ENCODE measurements around the gene CCDC24. TPM values are rescaled to one million over a fixed set of nuclear protein-coding genes. Genes with fewer than 3 reads are reported as not detected.

Gene CCDC24
- total and polyA plus RNA-seq, 9 of the 15 experiments (the other 6 are each of a cell fraction or from before 2014, with no cell fraction given), result 0.31 to 4.5 (median 1.5) TPM

DNA sequence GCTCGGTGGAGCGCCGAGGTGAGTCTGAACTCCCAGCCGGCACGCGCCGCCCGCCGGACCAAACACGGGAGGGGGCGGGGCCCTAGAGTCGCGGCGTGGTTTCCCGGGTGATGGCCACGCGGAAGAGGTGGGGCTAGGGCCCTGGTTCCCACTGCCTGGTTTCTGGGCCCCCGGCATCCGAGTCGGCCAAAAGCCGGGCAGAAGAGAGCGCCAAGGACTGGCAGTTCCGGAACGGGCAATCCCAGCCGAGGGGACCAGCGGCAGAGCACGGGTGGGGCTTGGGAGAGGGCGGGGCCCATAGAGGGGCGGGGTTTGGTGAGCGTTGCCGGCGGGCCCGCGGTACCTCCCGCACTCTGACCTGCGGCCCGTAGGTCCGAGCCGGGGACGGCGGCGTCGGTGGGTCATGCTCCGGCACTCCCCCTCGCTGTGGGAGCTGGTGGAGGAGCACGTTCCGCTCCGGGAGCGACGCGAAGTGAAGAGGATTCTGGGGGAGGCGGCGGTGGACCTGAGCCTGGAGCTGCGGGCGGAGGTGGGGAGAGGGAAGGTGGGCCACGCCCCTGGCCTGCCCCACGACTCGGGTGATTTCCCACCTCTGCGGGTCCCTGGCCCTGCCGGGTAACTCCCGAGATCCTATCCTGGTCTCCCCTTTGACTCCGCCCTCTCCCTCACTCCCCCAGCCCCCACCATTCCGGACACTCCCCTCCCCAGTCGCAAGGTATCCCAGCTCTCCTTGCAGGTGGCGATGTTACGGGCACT is at the start of gene CCDC24 (continued):
- TF ChIP-seq CHD1 (IDR thresholded peaks at IDR 0.05; ENCODE audit: low read length) (no peak), CXXC5 (CRISPR knock-in tag; IDR thresholded peaks at IDR 0.05) (peak; percentile 83), MCM7 (IDR thresholded peaks at IDR 0.05) (no peak), PTBP1 (IDR thresholded peaks at IDR 0.05; ENCODE audit: low read depth, low read length) (0 out of 2 replicates have a peak, but pooled peaks have one; percentile 44), NFIC (IDR thresholded peaks at IDR 0.05) (peak; percentile 35), YY1 (IDR thresholded peaks at IDR 0.05; ENCODE audit: borderline replicate concordance in 1 of 3, control insufficient read depth in 1 of 3, extremely low read depth in 1 of 3, insufficient read depth in 3 of 3, insufficient read length in 1 of 3, insufficient replicate concordance in 2 of 3, low read depth in 1 of 3, low read length in 2 of 3) (peak in 1 of 3 experiments; percentile 37), GATAD2A (IDR thresholded peaks at IDR 0.05) (no peak), LCOR (CRISPR knock-in tag; IDR thresholded peaks at IDR 0.05) (peak; percentile 18; the same call in 1 of the 2 replicates), RAD21 (CRISPR knock-in tag; conservative IDR thresholded peaks at IDR 0.05 in 1 of 2, IDR thresholded peaks at IDR 0.05 in 1 of 2) (peak in 1 of 2 experiments; percentile 9; a peak in 2 of 4 replicates), RBBP5 (IDR thresholded peaks at IDR 0.05; ENCODE audit: borderline replicate concordance, insufficient read depth, low read length, poor library complexity, severe bottlenecking) (peak; percentile 47), GABPB1 (CRISPR knock-in tag; IDR thresholded peaks at IDR 0.05) (peak; percentile 70; the same call in 1 of the 2 replicates), FOSL1 (tag; conservative IDR thresholded peaks at IDR 0.05) (0 out of 2 replicates have a peak, but pooled peaks have one; percentile 18), RBM25 (IDR thresholded peaks at IDR 0.05; ENCODE audit: low read depth, low read length, severe bottlenecking) (no peak)
- TF ChIP-seq, protein P1, sequence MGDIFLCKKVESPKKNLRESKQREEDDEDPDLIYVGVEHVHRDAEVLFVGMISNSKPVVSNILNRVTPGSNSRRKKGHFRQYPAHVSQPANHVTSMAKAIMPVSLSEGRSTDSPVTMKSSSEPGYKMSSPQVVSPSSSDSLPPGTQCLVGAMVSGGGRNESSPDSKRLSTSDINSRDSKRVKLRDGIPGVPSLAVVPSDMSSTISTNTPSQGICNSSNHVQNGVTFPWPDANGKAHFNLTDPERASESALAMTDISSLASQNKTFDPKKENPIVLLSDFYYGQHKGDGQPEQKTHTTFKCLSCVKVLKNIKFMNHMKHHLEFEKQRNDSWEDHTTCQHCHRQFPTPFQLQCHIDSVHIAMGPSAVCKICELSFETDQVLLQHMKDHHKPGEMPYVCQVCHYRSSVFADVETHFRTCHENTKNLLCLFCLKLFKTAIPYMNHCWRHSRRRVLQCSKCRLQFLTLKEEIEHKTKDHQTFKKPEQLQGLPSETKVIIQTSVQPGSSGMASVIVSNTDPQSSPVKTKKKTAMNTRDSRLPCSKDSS (IDR thresholded peaks at IDR 0.05; ENCODE audit: low read depth, partially characterized antibody), result no peak
- TF ChIP-seq, protein P2, sequence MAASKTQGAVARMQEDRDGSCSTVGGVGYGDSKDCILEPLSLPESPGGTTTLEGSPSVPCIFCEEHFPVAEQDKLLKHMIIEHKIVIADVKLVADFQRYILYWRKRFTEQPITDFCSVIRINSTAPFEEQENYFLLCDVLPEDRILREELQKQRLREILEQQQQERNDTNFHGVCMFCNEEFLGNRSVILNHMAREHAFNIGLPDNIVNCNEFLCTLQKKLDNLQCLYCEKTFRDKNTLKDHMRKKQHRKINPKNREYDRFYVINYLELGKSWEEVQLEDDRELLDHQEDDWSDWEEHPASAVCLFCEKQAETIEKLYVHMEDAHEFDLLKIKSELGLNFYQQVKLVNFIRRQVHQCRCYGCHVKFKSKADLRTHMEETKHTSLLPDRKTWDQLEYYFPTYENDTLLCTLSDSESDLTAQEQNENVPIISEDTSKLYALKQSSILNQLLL (CRISPR knock-in tag; IDR thresholded peaks at IDR 0.05; ENCODE audit: borderline replicate concordance), result no peak
- TF ChIP-seq, protein P3, sequence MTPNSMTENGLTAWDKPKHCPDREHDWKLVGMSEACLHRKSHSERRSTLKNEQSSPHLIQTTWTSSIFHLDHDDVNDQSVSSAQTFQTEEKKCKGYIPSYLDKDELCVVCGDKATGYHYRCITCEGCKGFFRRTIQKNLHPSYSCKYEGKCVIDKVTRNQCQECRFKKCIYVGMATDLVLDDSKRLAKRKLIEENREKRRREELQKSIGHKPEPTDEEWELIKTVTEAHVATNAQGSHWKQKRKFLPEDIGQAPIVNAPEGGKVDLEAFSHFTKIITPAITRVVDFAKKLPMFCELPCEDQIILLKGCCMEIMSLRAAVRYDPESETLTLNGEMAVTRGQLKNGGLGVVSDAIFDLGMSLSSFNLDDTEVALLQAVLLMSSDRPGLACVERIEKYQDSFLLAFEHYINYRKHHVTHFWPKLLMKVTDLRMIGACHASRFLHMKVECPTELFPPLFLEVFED (CRISPR knock-in tag; conservative IDR thresholded peaks at IDR 0.05), result peak; percentile 30; the same call in 1 of the 2 replicates
- TF ChIP-seq, protein P4, sequence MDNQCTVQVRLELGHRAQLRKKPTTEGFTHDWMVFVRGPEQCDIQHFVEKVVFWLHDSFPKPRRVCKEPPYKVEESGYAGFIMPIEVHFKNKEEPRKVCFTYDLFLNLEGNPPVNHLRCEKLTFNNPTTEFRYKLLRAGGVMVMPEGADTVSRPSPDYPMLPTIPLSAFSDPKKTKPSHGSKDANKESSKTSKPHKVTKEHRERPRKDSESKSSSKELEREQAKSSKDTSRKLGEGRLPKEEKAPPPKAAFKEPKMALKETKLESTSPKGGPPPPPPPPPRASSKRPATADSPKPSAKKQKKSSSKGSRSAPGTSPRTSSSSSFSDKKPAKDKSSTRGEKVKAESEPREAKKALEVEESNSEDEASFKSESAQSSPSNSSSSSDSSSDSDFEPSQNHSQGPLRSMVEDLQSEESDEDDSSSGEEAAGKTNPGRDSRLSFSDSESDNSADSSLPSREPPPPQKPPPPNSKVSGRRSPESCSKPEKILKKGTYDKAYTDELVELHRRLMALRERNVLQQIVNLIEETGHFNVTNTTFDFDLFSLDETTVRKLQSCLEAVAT (IDR thresholded peaks at IDR 0.05), result no peak
- TF ChIP-seq, protein P5, sequence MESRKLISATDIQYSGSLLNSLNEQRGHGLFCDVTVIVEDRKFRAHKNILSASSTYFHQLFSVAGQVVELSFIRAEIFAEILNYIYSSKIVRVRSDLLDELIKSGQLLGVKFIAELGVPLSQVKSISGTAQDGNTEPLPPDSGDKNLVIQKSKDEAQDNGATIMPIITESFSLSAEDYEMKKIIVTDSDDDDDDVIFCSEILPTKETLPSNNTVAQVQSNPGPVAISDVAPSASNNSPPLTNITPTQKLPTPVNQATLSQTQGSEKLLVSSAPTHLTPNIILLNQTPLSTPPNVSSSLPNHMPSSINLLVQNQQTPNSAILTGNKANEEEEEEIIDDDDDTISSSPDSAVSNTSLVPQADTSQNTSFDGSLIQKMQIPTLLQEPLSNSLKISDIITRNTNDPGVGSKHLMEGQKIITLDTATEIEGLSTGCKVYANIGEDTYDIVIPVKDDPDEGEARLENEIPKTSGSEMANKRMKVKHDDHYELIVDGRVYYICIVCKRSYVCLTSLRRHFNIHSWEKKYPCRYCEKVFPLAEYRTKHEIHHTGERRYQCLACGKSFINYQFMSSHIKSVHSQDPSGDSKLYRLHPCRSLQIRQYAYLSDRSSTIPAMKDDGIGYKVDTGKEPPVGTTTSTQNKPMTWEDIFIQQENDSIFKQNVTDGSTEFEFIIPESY (CRISPR knock-in tag; IDR thresholded peaks at IDR 0.05), result peak; percentile 55; the same call in 1 of the 2 replicates
